ENCODE measurements around the gene TRIM33. TPM values are rescaled to one million over a fixed set of nuclear protein-coding genes. Genes with fewer than 3 reads are reported as not detected.

The TRIM33 gene
- total and polyA plus RNA-seq, 2 of the 8 experiments (the other 6 are each of a cell fraction or from before 2014, with no cell fraction given), result 17.1 to 52.3 TPM

DNA sequence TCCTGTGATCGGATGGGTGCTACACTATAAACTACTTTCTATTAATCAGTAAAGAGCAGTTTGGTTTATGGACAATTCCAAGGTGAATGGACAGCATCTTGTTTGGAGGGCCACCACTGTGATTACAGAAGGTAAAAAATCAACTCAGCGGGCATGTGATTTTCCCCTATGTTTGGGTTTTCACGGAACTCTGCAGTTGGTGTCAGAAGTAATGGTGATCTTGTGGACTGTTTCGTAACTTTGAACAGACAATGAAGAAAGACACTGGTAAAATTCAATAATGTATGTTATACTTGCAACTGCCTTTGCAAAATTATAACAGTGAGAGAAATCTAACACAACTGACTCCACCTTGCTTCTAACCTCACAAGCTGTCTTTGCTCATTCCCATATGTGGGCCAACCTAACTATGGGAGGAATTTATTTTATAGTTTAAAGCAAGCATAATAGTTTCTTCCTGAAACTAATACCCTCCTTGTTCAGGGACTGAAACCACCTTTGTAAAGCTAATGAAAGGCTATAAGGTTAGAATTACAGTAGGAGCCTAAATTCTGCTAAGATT lies 53.2 kb downstream of the TRIM33 start:
- H3K4me1 ChIP-seq (replicated peaks in 1 of 4; ENCODE audit: control insufficient read depth in 3 of 4, insufficient read depth in 4 of 4, low read length in 3 of 4), result no peaks in the 10 kb centered on the region
- H3K56ac ChIP-seq (replicated peaks; ENCODE audit: insufficient read length, low read depth, low read length), result no peak overlapping the region
- H3K79me1 ChIP-seq (ENCODE audit: low read depth, low read length), result peaks cover 2% of the 10 kb centered on the region; the same call in 1 of the 2 replicates
- no peak overlapping the region for H2BK12ac ChIP-seq (ENCODE audit: low read depth, low read length)
- no peak overlapping the region for H3K4me2 ChIP-seq (ENCODE audit: insufficient read depth in 1 of 2, low read depth in 2 of 2, low read length in 2 of 2)
- no peaks in the 10 kb centered on the region for H3K27me3 ChIP-seq (replicated peaks in 1 of 4; ENCODE audit: control insufficient read depth in 3 of 4, extremely low read depth in 1 of 4, insufficient read depth in 3 of 4, low read length in 3 of 4)
- H3K23me2 ChIP-seq (ENCODE audit: low read depth, low read length), result no peaks in the 10 kb centered on the region
- no peak overlapping the region for H4K8ac ChIP-seq (ENCODE audit: extremely low read depth, insufficient read depth, low read length)
- H4K5ac ChIP-seq (ENCODE audit: insufficient read length, low read depth, low read length), result no peak overlapping the region
- no peak for FAIRE-seq
- no peak overlapping the region for H2BK15ac ChIP-seq (ENCODE audit: low read length)
- H2AK5ac ChIP-seq (ENCODE audit: low read depth, low read length), result no peak overlapping the region
- H3K9me3 ChIP-seq (ENCODE audit: insufficient read depth in 2 of 2, low read depth in 1 of 2, low read length in 1 of 2), result no peaks in the 10 kb centered on the region
- H2BK5ac ChIP-seq (ENCODE audit: low read depth, low read length), result no peak overlapping the region
- peaks cover 3 to 4% of the 10 kb centered on the region in 2 experiments for H4K20me1 ChIP-seq (replicated peaks in 1 of 2; ENCODE audit: control insufficient read depth in 1 of 2, insufficient read depth in 2 of 2, low read length in 2 of 2)
- no peak overlapping the region for H2AFZ ChIP-seq (ENCODE audit: low read length)
- CTCF ChIA-PET (ENCODE audit: partially characterized antibody), result no interaction called here
- no peak overlapping the region for H3K18ac ChIP-seq (ENCODE audit: extremely low read depth, low read length)
- H2BK120ac ChIP-seq (replicated peaks; ENCODE audit: low read depth, low read length), result no peak overlapping the region
- no peak overlapping the region for H4K91ac ChIP-seq (replicated peaks; ENCODE audit: insufficient read length, low read length)
- H3K9ac ChIP-seq (replicated peaks in 1 of 4; ENCODE audit: extremely low read depth in 1 of 4, low read depth in 3 of 4, low read length in 3 of 4), result peak overlapping the region in 1 of 4 experiments; percentile 8; a peak in 1 of 7 replicates
- POLR2A ChIA-PET (ENCODE audit: partially characterized antibody), result interaction anchor here (1.1 kb wide), 1 partner anchor 10 kb away, joined by 4 read pairs; no protein-coding TSS in a partner anchor
- H3K27ac ChIP-seq (ENCODE audit: low read depth, low read length), result no peak overlapping the region
- no peak overlapping the region for H2BK20ac ChIP-seq (ENCODE audit: low read length)
- peaks cover 0 to 17% of the 10 kb centered on the region in 2 experiments; a peak in 2 of 4 replicates for H3K79me2 ChIP-seq (ENCODE audit: control insufficient read depth in 1 of 2, insufficient read depth in 2 of 2, low read length in 2 of 2)
- no peak overlapping the region for H3K23ac ChIP-seq (ENCODE audit: insufficient read length)
- H3K4me3 ChIP-seq (ENCODE audit: extremely low read depth in 1 of 4, insufficient read depth in 2 of 4, low read depth in 3 of 4, low read length in 4 of 4), result no peak overlapping the region
- H3K4ac ChIP-seq (replicated peaks; ENCODE audit: insufficient read length, low read depth, low read length), result no peak overlapping the region
- peaks cover 2 to 21% (median 13%) of the 10 kb centered on the region in 4 experiments; a peak in 7 of 8 replicates for H3K36me3 ChIP-seq (ENCODE audit: control insufficient read depth in 2 of 4, insufficient read depth in 4 of 4, low read length in 3 of 4)
- no peak overlapping the region for H3K14ac ChIP-seq (ENCODE audit: insufficient read length)
- WGBS, 2 experiments (ENCODE audit: extremely low coverage in 1 of 2, insufficient coverage in 1 of 2, insufficient read length in 1 of 2, insufficient replicate concordance in 2 of 2, low coverage in 1 of 2, low lambda C conversion rate in 2 of 2, missing lambda C conversion rate in 1 of 2), result 91% methylated on average over 4 of the region's 4 CpGs; no CpG with 5 or more reads in 1 of the 2 experiments
- no peak for DNase-seq (ENCODE audit: low read depth in 1 of 2, low spot score in 2 of 2)
- no peak for TF ChIP-seq RAD21 (IDR thresholded peaks at IDR 0.05 in 1 of 2, conservative IDR thresholded peaks at IDR 0.05 in 1 of 2; ENCODE audit: low read depth in 2 of 2, low read length in 2 of 2)
- TF ChIP-seq SP1 (IDR thresholded peaks at IDR 0.05; ENCODE audit: low read depth, low read length), result no peak
- no peak for TF ChIP-seq POU5F1 (IDR thresholded peaks at IDR 0.05; ENCODE audit: low read depth, low read length)
- no peak for TF ChIP-seq NANOG (IDR thresholded peaks at IDR 0.05; ENCODE audit: insufficient read depth, low read depth, low read length, poor library complexity, severe bottlenecking)
- no peak for TF ChIP-seq BRCA1 (IDR thresholded peaks at IDR 0.05; ENCODE audit: low read depth, low read length)
- no peak for TF ChIP-seq SP4 (IDR thresholded peaks at IDR 0.05; ENCODE audit: low read length)
- no peak for TF ChIP-seq TBP (IDR thresholded peaks at IDR 0.05; ENCODE audit: low read depth, low read length)
- no peak for TF ChIP-seq ZNF274 (IDR thresholded peaks at IDR 0.05; ENCODE audit: borderline replicate concordance, extremely low read depth, low read length)
- TF ChIP-seq GABPA (IDR thresholded peaks at IDR 0.05; ENCODE audit: borderline replicate concordance, insufficient read depth, low read length), result no peak
- TF ChIP-seq, protein P1, sequence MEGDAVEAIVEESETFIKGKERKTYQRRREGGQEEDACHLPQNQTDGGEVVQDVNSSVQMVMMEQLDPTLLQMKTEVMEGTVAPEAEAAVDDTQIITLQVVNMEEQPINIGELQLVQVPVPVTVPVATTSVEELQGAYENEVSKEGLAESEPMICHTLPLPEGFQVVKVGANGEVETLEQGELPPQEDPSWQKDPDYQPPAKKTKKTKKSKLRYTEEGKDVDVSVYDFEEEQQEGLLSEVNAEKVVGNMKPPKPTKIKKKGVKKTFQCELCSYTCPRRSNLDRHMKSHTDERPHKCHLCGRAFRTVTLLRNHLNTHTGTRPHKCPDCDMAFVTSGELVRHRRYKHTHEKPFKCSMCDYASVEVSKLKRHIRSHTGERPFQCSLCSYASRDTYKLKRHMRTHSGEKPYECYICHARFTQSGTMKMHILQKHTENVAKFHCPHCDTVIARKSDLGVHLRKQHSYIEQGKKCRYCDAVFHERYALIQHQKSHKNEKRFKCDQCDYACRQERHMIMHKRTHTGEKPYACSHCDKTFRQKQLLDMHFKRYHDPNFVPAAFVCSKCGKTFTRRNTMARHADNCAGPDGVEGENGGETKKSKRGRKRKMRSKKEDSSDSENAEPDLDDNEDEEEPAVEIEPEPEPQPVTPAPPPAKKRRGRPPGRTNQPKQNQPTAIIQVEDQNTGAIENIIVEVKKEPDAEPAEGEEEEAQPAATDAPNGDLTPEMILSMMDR (IDR thresholded peaks at IDR 0.05; ENCODE audit: control extremely low read depth in 1 of 3, insufficient read depth in 1 of 3, low read depth in 1 of 3, low read length in 3 of 3), result no peak
- TF ChIP-seq FOSL1 (IDR thresholded peaks at IDR 0.05; ENCODE audit: insufficient read depth, low read depth, low read length), result no peak
